ENCODE measurements around the gene IL24. TPM values are rescaled to one million over a fixed set of nuclear protein-coding genes. Genes with fewer than 3 reads are reported as not detected.
"Not testable (repeated sequence)": the region's sequence is repeated elsewhere in the genome, so short reads cannot be mapped to it uniquely, and the experiment has no call there.

The IL24 gene
- total RNA-seq, 1 experiment from 2014 or later, result 0.11 TPM

GRCh38 chr1:206903687-206904086 is 6.4 kb downstream of the IL24 start:
- DNase-seq (ENCODE audit: low read depth), result no peak

- DNase-seq (ENCODE audit: low read depth), result no peak
Observed at GRCh38 chr1:206904423-206905142, 7.3 kb downstream of the IL24 start.

GRCh38 chr1:206905295-206906164 is 8.3 kb downstream of the IL24 start:
- peak; percentile 91 for DNase-seq (ENCODE audit: low read depth)

- DNase-seq (ENCODE audit: low read depth), result peak; percentile 58
Observed at GRCh38 chr1:206907304-206907991, 10.2 kb downstream of the IL24 start.

- no peak for DNase-seq (ENCODE audit: low read depth)
Observed at GRCh38 chr1:206908038-206908437, 10.8 kb downstream of the IL24 start.

GRCh38 chr1:206909161-206909882 is 12.1 kb downstream of the IL24 start:
- DNase-seq (ENCODE audit: low read depth), result peak; percentile 53

GRCh38 chr1:206909883-206910318 is 12.7 kb downstream of the IL24 start:
- DNase-seq (ENCODE audit: low read depth), result no peak

- DNase-seq (ENCODE audit: low read depth), result peak; percentile 54
Observed at GRCh38 chr1:206911064-206911663, 13.9 kb downstream of the IL24 start.

GRCh38 chr1:206912445-206913095 is 15.3 kb downstream of the IL24 start:
- peak; percentile 75 for DNase-seq (ENCODE audit: low read depth)

- DNase-seq (ENCODE audit: low read depth), result no peak
Observed at GRCh38 chr1:206913766-206914537, 16.7 kb downstream of the IL24 start.

GRCh38 chr1:206915030-206915735 is 17.9 kb downstream of the IL24 start:
- no peak for DNase-seq (ENCODE audit: low read depth)

GRCh38 chr1:206916000-206916709 is 18.9 kb downstream of the IL24 start:
- DNase-seq (ENCODE audit: low read depth), result no peak

GRCh38 chr1:206918076-206918475 is 20.8 kb downstream of the IL24 start:
- no peak for DNase-seq (ENCODE audit: low read depth)

- DNase-seq (ENCODE audit: low read depth), result no peak
Observed at GRCh38 chr1:206921772-206922265, 24.6 kb downstream of the IL24 start, which contains the start of gene FCMR. TSS of gene FCMR (minus strand) at chr1:206921941. CDS start at chr1:206921854, 87 bp downstream.

- DNase-seq (ENCODE audit: low read depth), result no peak
Observed at GRCh38 chr1:206922524-206922923, 25.3 kb downstream of the IL24 start.

GRCh38 chr1:206923009-206923960 is 26.0 kb downstream of the IL24 start:
- DNase-seq (ENCODE audit: low read depth), result no peak

GRCh38 chr1:206923961-206924557 is 26.8 kb downstream of the IL24 start:
- not testable (repeated sequence) for DNase-seq (ENCODE audit: low read depth)
